ENCODE measurements around the gene TREM1. TPM values are rescaled to one million over a fixed set of nuclear protein-coding genes. Genes with fewer than 3 reads are reported as not detected.

The TREM1 gene
- total RNA-seq, 4 donors from 2014 or later, result 2.1 TPM; not detected in 3

GRCh38 chr6:41321183-41321582 lies 34.7 kb upstream of the TREM1 start:
- Histone ChIP-seq H3K27me3 (no peaks in the 10 kb centered on the region), H3K36me3 (no peaks in the 10 kb centered on the region), H3K9me3 (no peaks in the 10 kb centered on the region), H3K4me1 (peaks cover 0 to 3% (median 1%) of the 10 kb centered on the region in 4 donors), H3K27ac (no peak overlapping the region), H3K4me3 (no peak overlapping the region)
- DNase-seq, result no peak
- TF ChIP-seq POLR2A (IDR thresholded peaks at IDR 0.05) (no peak), CTCF (IDR thresholded peaks at IDR 0.05) (no peak)

- Histone ChIP-seq H3K4me3 (peak overlapping the region in 3 of 4 donors; percentile 15 to 36 (median 34)), H3K36me3 (no peaks in the 10 kb centered on the region), H3K27me3 (no peaks in the 10 kb centered on the region), H3K9me3 (no peaks in the 10 kb centered on the region), H3K4me1 (peaks cover 0 to 3% (median 1%) of the 10 kb centered on the region in 4 donors), H3K27ac (no peak overlapping the region)
- DNase-seq, result peak; percentile 78 to 92 (median 85)
- TF ChIP-seq CTCF (IDR thresholded peaks at IDR 0.05), result peak; percentile 96 to 100 (median 98)
- no peak for TF ChIP-seq POLR2A (IDR thresholded peaks at IDR 0.05)
Measured at GRCh38 chr6:41318654-41319565, 32.4 kb upstream of the TREM1 start.

- H3K4me1 ChIP-seq, result peaks cover 0 to 3% (median 1%) of the 10 kb centered on the region in 4 donors
- H3K27me3 ChIP-seq, result no peaks in the 10 kb centered on the region
- no peaks in the 10 kb centered on the region for H3K36me3 ChIP-seq
Measured at GRCh38 chr6:41318261-41318653, 31.8 kb upstream of the TREM1 start.

DNA sequence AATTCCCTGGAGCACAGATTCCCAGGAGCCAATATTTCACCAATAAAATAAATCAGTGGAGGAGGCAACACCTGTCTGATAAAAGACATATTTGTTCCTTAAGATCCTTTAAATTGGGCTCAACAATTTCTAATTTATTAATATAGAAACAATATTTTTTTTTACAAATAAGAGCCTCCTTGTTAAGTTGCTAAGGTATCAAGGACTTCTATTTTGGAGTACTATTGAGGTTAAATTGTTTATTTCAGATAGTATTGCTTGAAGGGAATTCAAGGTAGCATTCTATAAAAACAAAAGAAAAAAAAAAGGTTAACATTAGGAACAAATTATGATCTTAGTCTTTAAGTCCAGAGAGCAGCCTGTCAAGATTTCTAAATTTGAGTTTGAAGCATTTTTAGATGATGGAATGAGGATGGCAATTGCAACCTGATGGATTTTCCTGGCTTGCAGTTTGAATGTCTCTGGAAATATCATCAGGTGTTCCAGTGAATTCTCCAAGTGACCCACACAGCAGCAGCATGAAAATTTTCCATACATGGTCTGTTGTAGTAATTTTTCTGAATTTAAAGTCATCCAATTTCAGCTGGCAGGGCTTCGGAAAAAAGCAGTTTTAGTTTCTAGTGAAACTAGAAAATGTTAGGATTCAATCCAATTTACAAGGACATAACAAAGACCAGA lies 29.6 kb upstream of the TREM1 start:
- no peak for TF ChIP-seq POLR2A (IDR thresholded peaks at IDR 0.05)
- TF ChIP-seq CTCF (IDR thresholded peaks at IDR 0.05), result no peak
- Histone ChIP-seq H3K4me3 (no peak overlapping the region), H3K36me3 (no peaks in the 10 kb centered on the region), H3K27ac (no peak overlapping the region), H3K9me3 (no peaks in the 10 kb centered on the region), H3K4me1 (peaks cover 0 to 3% (median 1%) of the 10 kb centered on the region in 4 donors), H3K27me3 (no peaks in the 10 kb centered on the region)
- DNase-seq, result no peak

More at GRCh38 chr6:41318261-41318653, 31.8 kb upstream of the TREM1 start:
- Histone ChIP-seq H3K27ac (no peak overlapping the region), H3K4me3 (peak overlapping the region in 1 of 4 donors; percentile 34), H3K9me3 (no peaks in the 10 kb centered on the region)
- no peak for DNase-seq
- no peak for TF ChIP-seq CTCF (IDR thresholded peaks at IDR 0.05)
- no peak for TF ChIP-seq POLR2A (IDR thresholded peaks at IDR 0.05)

- peaks cover 0 to 3% (median 1%) of the 10 kb centered on the region in 4 donors for H3K4me1 ChIP-seq
- H3K27me3 ChIP-seq, result no peaks in the 10 kb centered on the region
- H3K9me3 ChIP-seq, result no peaks in the 10 kb centered on the region
- no peak for DNase-seq
- no peak overlapping the region for H3K4me3 ChIP-seq
- no peak overlapping the region for H3K27ac ChIP-seq
- TF ChIP-seq POLR2A (IDR thresholded peaks at IDR 0.05), result no peak
- no peak for TF ChIP-seq CTCF (IDR thresholded peaks at IDR 0.05)
- no peaks in the 10 kb centered on the region for H3K36me3 ChIP-seq
Measured at GRCh38 chr6:41315203-41315602, 28.7 kb upstream of the TREM1 start.
